Measurements from ENCODE around the gene DOLPP1. TPM values are rescaled to one million over a fixed set of nuclear protein-coding genes. Genes with fewer than 3 reads are reported as not detected.
A peak's percentile ranks its signal among the peaks of the same experiment; 100 is the strongest.

The DOLPP1 gene
- total and polyA plus RNA-seq, 2 of the 13 experiments (the other 11 are each of a cell fraction or from before 2014, with no cell fraction given): 21.0 to 34.1 TPM

- peak; percentile 27; the same call in 1 of the 2 replicates for TF ChIP-seq ZFX (CRISPR knock-in tag; IDR thresholded peaks at IDR 0.05; ENCODE audit: low read depth)
- 0 out of 2 replicates have a peak, but pooled peaks have one; percentile 28 for TF ChIP-seq PHF20 (CRISPR knock-in tag; IDR thresholded peaks at IDR 0.05)
- peak; percentile 10; the same call in 1 of the 2 replicates for TF ChIP-seq SP5 (CRISPR knock-in tag; IDR thresholded peaks at IDR 0.05; ENCODE audit: borderline replicate concordance, low read depth)
- TF ChIP-seq ZNF512B (CRISPR knock-in tag; IDR thresholded peaks at IDR 0.05; ENCODE audit: borderline replicate concordance): 0 out of 2 replicates have a peak, but pooled peaks have one; percentile 15
- TF ChIP-seq ZNF800 (CRISPR knock-in tag; IDR thresholded peaks at IDR 0.05): peak; percentile 18; the same call in 1 of the 2 replicates
- TF ChIP-seq CREM (IDR thresholded peaks at IDR 0.05): peak; percentile 39; the same call in 1 of the 2 replicates
- TF ChIP-seq CREM (CRISPR knock-in tag; IDR thresholded peaks at IDR 0.05): no peak
- peak; percentile 25; the same call in 1 of the 2 replicates for TF ChIP-seq DMAP1 (CRISPR knock-in tag; IDR thresholded peaks at IDR 0.05)
- TF ChIP-seq POLR2A (IDR thresholded peaks at IDR 0.05; ENCODE audit: insufficient read depth in 1 of 2, low read depth in 2 of 2, low read length in 2 of 2): peak; percentile 75 to 78
- peak; percentile 79 for TF ChIP-seq SRSF1 (optimal IDR thresholded peaks at IDR 0.05; ENCODE audit: low read depth, low read length)
- no peak for TF ChIP-seq PTBP1 (IDR thresholded peaks at IDR 0.05; ENCODE audit: low read depth, low read length, poor library complexity, severe bottlenecking)
- TF ChIP-seq RARA (CRISPR knock-in tag; IDR thresholded peaks at IDR 0.05): peak; percentile 14; the same call in 1 of the 2 replicates
- TF ChIP-seq CCAR2 (optimal IDR thresholded peaks at IDR 0.05; ENCODE audit: low read depth, low read length): peak; percentile 71
- no peak for TF ChIP-seq ZNF781 (CRISPR knock-in tag; IDR thresholded peaks at IDR 0.05; ENCODE audit: borderline replicate concordance, not compliant biosample characterization)
- TF ChIP-seq FOSL2 (CRISPR knock-in tag; IDR thresholded peaks at IDR 0.05): peak; percentile 89
- TF ChIP-seq SIN3A (IDR thresholded peaks at IDR 0.05; ENCODE audit: borderline replicate concordance, low read depth, low read length): peak; percentile 52; the same call in 1 of the 2 replicates
- TF ChIP-seq ZNF329 (CRISPR knock-in tag; IDR thresholded peaks at IDR 0.05; ENCODE audit: low read depth): no peak
- TF ChIP-seq REST (IDR thresholded peaks at IDR 0.05; ENCODE audit: borderline replicate concordance in 1 of 2, low read depth in 1 of 2, low read length in 2 of 2): peak in 1 of 2 experiments; percentile 33; a peak in 1 of 4 replicates
- TF ChIP-seq ZNF281 (CRISPR knock-in tag; IDR thresholded peaks at IDR 0.05; ENCODE audit: borderline replicate concordance): peak; percentile 97
Measured at GRCh38 chr9:129139993-129140396, 59.1 kb downstream of the DOLPP1 start (continued).

All from HepG2 (cell line).